HG03354 (cell line): Measurements from ENCODE around the gene KHDRBS2.

Source experiments
- ATAC-seq: cut with Tn5 transposase; IDR thresholded peaks from one replicate; pipeline ENCODE4 v1.9.1; 2021; ENCODE audit warnings: mild to moderate bottlenecking; ENCODE audit not compliant: unreplicated experiment, poor library complexity, severe bottlenecking

KHDRBS2 gene

DNA sequence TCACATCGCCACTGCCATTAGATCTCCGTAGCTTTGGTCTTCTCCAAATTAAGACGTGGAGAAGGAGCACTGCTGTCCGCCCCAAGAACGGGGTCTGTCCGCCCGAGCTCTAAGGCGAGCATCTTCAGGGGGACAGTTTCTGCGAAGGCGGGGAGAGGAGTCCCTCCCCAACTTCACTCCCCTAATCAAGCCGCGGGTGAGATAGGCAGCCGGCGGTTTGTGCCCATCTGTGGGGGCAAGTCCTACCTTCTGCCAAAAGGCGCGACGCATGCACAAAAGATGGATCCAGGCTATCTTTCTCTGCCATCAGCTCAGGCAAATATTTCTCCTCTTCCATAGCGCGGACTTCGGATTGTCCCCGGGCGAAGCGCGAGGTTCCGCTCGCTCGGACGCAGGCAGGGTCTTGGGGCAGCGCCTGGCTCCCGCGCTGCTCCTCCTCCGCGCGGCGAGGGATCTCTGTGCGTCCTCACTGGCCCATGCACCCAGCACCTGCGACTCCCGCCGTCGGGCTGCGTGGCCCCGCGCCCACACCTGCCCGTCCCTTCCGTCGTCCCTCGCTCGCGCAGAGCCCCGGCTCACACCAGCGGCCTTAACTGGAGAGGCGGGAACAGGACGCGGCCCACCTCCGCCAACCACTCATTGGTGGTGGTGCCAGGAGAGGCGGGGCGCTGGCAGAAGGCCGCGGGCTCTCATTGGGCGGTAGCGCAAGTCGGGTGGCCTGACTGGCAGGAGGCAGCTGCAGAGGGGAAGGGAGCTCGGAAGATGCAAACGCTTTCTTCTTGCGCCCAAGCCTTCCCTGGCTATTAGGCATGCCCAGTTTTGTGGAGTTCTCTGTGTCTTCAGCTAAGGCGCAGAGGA is at the start of gene KHDRBS2:
Gene KHDRBS2, minus strand, starts transcription at position 614 of the 858 bp plus-strand sequence.
- peak; percentile 100 for ATAC-seq

DNA sequence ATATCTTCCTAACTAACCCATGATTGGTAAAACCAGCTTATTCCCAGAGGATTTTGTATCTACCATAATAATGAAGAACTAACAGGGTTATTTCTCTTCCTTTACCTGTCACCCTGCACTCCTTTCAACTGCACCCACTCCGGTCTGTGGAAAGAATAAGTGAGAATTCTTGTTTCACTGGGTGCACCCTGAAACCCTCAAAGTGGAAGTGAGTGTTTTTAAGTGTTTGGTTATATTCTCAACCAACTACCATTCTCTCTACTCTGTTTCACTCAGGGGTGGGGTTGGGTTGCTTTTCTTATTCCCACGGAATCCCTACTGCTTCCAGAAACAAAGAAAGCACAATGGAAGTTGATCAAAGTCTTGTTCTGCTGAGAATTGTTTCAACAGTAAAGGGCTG is 42.6 kb upstream of the KHDRBS2 start:
- ATAC-seq = no peak

DNA sequence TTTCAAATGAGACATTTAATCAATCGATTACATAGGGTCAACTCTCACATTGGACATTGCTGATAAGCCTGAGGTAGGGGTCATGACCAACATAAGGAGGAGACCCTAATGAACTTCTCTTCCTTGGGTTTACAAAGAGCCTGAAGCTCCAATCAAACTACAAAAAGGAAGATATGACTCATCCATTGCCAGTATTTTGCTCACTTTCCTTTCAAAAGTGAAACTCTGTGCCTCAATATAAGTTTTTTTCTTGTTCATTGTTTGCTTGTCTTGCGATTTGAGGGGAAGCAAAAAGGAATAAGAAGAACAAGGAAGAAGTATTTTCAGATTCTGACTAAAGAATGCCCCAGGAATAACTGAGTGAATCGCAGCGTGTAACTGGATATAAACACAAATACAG is 38.8 kb upstream of the KHDRBS2 start:
- no peak for ATAC-seq

DNA sequence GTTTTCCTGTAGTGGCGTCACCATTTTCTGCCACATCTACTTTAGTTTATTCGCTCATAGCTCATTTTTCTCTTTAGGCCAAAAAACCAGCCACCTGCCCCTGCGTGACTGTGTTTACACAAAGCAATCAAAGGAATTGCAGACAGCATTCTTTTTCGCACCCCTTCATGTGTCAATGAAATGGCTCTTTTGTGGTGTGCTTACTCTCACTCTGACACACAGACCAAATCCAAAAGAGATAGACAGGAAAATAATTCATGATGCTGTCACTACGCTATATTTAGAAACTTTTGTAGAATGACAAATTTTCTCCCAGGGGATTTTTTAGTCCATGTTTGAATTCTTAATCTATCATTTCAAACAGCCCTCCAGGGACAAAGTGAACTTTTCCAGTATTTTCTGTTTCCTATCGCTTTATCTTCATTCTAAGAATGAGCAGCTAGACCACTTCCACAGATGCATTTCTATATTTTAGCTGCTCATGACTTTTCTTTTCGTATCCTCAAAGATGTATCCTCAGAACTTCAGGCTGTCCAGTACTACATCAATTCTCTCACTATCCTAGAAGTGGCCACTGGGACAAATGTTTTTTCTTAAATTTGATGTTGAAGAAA is 37.9 kb upstream of the KHDRBS2 start:
- ATAC-seq = no peak

DNA sequence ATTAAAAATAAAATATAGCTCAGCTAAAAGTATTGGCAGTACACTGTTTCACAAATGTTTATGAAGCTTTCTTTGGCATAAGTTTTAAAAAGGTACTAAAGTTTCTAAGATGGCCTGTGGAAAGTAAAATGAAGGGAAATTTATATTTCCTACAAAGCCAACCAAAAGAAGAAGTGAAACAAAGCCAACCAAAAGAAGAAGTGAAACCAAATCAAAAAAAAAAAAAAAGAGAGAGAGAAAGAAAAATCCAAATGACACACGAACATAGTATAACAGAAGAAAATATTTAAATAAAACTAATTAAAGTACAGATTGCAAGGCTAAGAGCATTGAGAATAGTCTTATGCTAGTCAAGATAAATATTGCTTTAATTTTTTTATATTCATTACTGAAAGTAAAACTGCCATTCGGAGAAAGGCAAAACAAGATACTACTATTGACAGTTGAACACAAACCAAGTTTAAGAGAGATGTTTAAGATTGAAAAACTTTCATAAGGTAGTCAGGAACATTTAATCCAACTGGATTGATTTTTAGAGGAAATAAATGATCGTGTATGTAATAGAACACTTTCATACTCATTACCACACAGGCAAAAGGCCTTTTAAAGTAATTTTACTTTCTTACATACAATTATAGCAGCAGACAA is 12.8 kb upstream of the KHDRBS2 start:
- ATAC-seq = peak; percentile 93

DNA sequence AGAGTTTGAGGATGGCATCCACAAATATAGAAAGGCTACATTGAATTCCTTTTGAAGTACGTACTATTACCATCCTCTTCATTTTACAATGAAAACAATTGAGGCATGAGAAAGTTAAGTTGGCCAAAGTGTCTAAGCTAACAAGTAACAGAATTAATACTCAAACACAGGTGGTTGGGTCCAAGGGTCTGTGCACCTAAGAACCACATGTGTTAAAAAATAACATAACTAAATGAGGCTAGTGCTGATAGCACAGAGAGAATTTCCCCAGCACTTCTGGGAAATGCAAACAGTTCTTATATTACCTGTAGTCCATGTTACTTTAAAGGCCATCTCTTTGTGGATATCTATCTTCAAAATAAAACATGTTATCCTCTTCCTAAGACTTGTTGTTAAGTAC is 10.5 kb upstream of the KHDRBS2 start:
- no peak for ATAC-seq

DNA sequence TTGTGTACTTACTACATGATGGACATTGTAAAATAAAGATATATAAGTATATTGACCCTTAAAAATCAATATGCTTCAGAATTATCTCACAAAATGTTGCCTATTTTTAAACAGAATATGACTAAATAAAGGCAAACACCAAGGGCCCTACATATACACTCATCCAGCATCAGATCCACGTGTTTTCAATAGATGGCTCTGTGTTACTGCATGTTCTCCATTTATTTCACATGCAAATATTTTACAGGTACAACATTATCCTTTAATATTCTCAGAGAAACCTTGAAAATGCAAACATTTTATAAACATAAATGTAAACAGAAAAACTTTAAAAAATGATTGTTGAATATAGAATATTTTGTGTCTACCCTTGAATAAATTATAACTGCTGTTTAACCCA is 2.9 kb upstream of the KHDRBS2 start:
- no peak for ATAC-seq

DNA sequence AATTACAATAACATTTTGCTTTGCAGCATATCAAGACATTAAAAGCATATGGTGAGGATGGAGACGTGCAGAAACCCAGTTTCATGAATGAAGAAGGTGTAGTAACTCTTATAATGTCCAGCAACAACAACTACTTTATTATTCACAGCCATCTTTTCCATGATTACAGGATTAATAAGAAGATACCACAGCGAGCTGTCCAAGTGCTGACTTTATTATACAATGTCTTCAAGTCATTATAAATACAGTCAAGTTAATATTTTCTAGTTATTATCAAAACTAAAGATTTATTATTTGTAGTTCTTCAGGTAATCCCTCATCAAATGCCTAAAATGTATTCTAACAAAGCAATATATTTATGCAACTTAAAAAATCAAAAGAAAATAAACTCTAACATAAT is 2.5 kb upstream of the KHDRBS2 start:
- ATAC-seq = no peak

DNA sequence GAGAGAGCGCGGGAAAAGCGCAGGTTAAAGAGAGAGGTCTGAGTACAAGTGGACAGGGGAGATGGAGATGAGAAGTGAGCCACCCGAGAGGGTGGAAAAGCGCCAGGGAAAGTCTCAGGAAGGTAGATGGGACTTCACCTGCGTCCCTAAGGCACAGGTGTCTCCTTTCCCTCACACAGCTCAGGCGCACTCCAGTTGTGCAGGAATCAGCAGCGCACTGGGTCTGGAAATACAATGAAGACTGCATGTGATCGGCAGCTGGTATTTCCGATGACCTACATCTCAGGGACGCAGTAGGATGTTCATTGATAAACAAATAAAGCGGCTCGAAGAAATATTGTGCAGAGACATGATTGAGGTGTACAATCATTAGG is 432 bp upstream of the KHDRBS2 start:
- peak; percentile 12 for ATAC-seq

DNA sequence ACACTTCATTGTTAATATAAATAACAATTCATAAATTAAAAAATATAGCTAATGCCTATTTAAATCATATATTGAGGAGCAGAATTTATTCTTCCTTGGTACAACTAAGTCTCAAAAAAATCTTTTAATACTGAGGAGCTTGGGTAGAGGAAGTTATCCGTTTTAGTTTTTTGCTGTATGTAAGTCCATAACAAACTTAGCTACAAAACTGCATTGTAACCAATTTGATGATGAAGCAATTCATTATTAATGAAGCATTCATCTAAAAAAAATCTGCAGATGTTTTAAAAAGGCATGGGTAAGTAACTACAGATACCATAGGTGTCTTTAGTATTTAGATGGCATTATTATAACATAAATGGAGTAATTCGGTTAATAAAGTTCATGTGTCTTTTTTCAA is 1.3 kb downstream of the KHDRBS2 start:
- ATAC-seq = no peak

DNA sequence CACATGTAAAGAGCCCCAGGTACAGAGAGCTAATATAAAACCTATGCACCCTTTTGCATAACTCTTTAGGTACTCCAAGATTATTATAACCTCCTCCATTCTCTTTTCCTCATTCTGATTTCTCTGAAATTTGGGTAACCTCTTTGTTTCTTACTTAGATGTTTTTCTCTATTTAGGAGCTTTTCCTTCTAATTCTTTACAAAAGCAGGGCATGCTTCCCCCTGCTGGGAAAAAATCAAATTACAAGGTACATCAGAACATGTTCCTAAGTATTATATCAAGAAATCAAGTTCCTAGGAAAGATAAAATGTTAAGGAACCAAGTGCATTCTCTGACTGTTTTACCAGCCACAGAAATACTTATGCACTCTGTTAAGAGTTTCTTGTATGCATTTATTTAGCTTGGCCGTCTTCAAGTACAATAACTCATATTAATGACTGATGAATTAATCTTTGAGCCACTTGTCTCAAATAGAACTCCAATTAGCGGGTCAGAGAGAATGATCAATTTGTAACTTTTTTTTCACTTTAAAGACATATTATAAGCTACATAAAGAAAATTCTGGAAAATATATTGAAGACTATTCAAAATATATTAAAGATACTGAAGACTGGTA is 2.1 kb downstream of the KHDRBS2 start:
- ATAC-seq = no peak

DNA sequence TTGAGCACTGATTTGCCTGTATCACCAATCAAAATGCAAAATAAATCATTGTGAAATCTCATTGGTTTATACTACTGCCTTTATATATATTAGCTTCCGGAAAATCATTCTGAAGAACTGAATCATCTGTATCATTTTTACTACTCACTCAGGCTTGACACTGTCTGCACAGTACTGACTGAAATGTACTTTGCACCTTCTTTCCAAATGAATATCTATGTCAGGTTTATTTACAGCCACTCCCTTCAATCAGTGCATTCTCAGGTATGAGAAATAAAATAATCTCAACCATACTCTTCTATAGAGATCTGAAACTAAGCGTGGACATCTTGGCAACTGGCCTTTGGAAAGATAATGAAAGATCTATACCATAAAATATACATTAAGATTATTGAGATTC is 2.7 kb downstream of the KHDRBS2 start:
- no peak for ATAC-seq

DNA sequence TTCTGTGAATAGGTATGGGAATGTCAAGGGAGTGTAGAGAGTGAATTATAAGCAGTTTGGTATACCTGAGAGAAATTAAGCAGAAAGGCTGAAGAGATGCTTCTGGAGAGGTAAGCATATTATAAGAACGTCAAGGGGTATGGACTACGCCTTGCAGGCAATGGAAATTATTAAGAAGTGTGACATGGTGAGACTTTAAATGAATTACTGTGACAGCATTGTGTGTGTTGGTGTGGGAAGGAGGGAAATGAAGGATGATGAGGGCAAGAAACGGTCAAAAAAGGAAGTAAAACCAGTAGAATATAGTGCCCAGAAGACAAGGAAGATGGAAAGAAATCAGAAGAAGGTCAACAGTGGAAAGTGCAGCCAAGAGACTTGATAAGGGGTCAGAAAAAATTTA is 5.9 kb downstream of the KHDRBS2 start:
- ATAC-seq = no peak

DNA sequence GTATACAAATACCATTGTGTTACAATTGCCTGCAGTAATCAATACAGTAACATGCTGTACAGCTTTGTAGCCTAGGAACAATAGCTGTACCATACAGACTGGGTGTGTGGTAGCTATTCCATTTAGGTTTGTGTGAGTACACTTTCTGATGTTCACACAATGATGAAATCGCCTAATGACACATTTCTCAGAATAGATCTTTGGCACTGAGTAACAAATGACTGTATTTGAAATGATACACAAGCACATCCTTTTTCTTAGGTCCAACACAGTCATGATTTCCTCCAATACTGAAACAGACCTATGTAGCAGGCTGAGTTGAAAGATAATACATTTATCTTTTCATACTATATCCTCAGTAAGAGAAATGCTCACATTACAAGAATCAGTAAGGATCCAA is 13.9 kb downstream of the KHDRBS2 start:
- no peak for ATAC-seq

DNA sequence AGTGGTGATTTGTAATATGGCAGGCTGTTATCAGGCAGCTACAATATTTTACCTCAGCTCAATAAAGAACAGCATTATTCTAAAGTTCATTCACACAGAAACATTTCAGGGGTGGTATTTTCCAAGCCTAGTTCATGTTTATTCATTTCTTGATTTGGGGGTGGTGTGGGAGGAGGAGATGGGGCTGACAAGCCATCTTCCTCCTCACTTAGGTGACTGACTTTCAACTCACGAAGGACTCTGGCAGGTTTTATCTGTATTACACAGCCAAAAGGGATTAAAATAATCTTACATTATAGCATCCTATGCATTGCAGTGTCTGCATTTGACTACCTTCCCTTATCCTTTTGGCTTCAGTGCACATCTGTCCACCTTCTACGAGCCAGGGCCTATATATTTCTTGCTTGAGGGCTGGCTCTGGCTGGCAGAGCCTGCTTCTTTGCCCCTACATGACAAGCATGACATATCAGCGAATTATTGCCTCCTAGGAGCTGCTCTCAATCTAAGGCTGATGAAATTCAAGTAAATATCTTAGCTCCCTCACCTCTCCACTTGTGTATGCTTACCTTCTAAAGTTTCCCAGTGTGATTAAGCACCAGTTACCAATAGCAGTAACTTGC is 20.0 kb downstream of the KHDRBS2 start:
- no peak for ATAC-seq

DNA sequence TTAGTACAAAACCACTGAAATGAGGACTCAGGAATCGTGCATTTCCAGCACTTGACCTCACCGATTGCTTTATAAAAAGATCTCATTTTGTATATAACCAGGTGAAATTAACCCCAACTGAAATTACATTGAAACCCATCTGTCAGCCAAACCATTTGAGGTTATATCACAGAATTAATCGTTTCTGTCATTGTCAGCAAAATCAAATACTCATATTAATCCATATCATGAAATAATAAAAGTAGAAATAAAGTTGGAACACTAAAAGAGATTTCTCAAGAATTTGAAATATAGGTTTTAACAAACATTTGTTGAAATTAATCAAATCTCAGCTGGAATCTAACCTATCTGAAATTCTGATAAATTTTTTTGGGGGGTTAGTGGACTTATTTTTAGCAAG is 23.7 kb downstream of the KHDRBS2 start:
- ATAC-seq = no peak

DNA sequence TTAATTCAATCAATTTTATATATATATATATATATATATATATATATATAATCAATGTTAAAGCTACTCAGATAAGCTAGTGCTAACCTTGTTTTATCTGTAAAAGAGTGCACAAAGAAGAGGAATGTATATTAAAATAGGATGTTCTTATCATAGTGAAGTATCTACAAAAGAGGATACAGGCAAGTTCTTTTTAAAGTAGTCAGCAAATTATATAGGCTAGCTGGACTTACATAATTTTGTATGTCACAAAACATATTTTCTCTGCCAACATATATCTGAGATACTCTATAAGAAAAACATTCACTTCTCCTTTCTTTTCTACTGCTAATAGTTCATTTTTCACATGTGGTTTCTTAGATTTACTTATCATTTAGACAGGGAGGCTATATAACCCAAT is 39.9 kb downstream of the KHDRBS2 start:
- no peak for ATAC-seq

DNA sequence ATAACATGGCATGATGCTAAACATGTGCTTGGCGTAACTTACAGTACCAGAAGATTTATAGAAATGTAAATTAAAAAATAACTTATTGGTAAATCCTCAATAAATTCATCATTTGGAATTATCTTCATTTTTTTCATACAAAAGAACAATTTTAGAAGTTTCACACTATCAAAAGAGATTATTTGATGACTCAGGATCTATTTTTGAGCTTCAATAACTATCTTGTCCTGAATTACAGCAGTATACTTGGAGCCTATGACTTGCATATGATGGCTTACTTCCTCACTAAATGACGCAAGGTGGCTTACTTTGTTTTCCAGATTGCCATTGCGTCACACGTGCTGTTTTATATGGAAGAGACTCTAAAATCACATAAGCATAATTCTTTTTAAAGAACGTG is 49.2 kb downstream of the KHDRBS2 start:
- no peak for ATAC-seq

DNA sequence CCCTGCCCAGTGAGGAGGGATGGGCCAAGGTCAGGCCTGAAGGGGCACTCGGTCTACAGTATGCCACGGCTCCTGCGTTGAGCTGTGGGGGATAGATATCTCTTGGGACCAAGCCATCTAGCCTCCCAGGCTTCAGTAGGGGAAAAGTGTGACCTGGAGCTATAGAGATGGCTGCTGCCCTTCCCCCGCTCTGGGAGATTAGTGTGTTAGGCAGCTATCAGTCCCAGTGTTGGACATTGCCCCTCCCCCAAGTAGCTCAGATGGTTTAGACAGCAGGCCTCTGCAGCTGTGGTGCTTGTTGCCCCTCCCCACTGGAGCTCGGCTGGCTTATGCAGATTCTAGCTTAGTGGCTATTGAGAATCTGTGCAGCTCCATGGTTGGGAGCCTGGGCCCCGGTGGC is 56.8 kb downstream of the KHDRBS2 start:
- ATAC-seq = no peak

DNA sequence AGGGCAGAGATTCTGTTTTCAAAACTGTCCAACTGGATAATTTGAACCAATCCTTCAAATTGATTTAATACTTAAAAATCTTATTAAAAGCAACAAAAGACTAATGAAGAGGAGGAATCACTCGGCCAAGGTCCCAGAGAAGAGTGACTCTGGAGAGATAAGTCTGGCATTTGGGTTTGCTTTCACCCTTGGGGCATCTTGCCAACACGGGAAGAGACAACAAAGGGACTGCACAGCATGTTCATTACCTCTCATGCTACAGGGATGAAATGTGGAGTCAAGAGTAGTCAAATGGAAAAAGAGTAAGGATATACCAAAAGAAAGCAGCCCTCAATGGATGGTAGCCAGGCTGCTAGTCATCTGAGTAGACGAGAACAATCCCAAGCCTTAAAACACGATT is 68.2 kb downstream of the KHDRBS2 start:
- ATAC-seq = no peak
